HG03354 (cell line): ENCODE results near the gene AUH.

ENCODE experiments used
- ATAC-seq: cut with Tn5 transposase; IDR thresholded peaks from one replicate; pipeline ENCODE4 v1.9.1; 2021; ENCODE audit warnings: mild to moderate bottlenecking; ENCODE audit not compliant: unreplicated experiment, poor library complexity, severe bottlenecking

AUH gene

DNA sequence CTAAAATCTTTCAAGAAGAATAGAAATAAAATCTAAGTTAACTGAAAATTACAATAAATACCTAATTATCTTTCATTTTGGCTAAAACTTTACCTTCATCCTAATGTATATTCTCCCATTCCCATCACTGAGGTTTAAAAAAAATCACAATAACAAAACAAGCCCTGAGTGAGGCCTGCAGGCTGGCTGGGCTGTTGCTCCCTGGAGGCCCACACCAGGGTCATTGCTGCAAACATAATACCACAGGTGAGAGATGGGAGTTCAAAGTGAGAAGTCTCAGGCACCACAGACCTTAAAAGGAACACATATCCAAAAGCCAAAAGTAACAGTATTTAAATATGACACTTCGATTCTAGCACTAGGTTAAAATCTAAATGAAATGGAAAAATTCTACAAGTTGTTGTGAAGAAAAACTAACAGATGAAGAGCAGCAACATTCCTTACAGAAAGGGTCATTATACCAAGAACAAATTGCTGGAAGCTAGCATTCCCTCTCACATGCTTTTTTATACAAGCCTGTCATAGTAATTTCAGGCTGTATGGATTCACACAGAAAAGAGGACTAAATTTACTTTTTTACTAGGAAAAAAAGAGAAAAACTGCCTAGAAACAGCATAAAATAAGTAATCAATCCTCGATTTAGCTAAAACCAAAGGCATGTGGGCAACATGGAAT is 57.8 kb downstream of the AUH start:
- ATAC-seq: no peak

DNA sequence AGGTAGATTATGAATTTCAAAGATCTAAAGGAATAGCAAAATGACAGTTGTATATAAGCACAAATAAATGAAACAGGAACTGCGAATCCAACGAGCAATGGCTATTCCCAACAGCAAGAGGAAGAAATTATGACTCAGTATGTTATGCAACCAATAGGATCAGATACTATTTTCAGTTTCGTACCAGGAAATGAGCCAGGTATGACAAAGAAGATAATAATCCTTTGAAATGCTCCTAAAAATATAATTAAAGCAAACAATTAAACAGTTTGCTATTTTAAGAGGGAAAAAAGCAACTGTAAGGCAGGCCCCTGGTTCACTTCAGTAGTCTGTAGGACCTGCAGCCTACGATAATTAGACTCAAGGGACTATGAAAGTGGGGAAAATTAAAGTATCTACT is 58.9 kb downstream of the AUH start:
- ATAC-seq: no peak

DNA sequence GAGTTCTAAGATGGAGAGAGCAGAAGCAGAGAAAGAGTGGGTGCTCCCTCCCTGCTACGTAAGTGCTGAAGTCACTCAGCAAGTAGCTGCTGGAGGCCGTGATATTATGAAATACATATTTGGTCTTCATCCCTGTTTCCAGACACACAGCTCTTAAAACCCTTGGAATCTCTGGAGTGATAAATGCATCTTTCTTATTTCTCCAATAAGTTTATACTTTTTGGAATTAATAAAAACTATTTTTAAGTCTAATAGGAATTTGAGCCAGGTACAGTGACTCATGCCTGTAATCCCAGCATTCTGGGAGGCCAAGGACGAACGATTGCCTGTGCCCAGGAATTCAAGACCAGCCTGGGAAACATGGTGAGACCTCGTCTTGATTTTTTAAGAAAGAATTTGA is 60.6 kb downstream of the AUH start:
- ATAC-seq: no peak

DNA sequence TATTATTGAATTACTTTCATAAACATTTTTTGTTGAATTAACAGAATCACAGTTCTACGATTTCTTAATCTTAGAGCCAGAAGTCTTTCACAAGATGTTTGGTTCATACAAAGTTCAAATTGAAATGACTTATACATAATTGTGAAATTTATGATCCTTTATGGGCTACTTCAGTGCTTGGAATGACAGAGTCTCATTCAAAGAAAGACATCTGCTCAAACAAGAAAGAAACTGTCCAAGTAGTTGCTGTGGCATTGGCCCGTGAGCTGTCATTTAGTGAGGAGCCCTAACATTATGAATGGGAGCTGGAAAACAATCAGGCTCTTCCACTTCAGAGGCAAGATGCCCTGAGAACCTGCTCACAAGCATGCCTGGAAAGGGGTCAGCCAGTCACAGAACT is 63.4 kb downstream of the AUH start:
- no peak for ATAC-seq

DNA sequence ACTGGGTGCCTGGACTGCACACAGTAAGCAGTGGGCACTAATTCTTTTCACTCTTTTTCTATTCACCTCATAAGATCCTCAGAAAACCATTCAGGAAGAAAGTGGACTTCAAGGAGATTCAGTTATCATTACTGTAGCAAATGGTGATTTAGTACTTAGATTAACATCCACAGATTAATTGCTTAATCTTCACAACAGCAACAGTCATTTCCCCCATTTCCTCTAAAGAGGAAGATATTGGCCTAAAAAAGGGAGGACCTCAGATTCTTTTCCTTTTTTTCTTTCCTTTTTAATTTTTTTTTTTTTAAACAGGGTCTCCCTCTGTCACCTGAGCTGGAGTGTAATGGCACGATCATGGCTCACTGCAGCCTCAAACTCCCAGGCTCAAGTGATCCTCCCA is 64.4 kb downstream of the AUH start:
- no peak for ATAC-seq

DNA sequence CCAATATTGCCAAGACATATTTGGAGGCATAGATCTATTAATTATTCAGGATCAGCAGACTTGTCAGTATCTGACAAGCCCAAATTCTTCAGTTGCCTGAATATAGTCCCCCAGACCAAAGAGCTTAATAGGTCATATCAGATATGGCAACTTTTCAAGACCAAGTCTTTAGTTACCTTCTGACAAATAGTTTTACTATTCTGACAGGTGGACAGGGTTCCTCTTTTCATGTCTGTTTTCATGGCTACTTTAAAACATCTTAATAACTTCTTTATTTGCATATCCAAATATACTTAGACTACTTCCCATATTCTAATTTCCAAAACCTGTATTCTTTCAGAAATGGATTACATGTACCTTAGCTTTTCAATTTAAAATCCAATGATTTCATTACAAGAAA is 65.4 kb downstream of the AUH start:
- no peak for ATAC-seq

DNA sequence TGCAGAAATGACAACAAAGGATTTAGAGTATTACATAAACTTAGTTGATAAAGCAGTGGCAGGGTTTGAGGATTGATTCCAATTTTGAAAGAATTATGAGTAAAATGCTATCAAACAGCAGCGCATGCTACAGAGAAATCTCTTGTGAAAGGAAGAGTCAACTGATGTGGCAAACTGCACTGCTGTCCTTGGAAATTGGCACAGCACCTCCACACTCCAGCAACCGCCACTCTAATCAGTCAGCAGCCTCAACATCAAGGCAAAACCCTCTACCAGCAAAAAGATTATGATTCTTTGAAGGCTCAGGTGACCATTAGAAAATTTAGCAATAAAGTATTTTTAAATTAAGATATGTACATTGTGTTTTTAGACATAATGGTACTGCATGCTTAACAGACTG is 66.4 kb downstream of the AUH start:
- ATAC-seq: no peak

DNA sequence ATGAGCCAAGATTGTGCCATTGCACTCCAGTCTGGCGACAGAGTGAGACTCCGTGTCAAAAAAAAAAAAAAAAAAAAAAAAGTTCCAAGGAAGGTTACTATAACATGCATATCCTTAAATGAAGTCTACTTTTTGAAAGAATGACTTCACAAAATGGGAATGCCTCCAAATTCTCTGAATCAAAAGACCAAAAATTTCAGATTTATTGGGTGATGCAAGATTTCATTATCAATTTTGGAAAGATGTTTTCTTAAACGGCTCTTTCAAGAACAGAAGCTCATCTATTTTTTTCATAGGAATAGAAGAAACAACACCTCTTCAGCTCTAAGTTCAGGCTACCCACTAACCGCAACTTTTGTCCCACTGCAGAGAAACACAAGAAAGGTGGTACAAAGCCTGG is 69.9 kb downstream of the AUH start:
- ATAC-seq: no peak

DNA sequence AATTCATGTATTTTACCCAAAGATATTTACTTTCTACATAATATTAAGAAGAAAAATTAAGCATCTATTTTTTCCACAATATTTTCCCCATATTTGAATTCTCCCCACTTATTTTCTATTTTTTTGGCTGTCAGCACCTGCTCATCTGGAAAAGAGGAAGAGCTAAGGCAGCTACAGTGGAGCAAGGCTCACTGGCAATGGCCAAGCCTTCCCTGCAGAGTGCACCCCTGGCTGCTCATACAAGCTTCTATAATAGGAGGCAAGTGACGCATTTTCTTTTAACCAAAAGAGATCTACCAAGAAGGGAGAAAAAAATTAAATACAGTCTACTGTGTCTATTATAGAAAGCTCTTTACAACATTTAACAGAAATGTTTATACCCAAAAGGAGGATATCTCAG is 72.5 kb downstream of the AUH start:
- no peak for ATAC-seq

DNA sequence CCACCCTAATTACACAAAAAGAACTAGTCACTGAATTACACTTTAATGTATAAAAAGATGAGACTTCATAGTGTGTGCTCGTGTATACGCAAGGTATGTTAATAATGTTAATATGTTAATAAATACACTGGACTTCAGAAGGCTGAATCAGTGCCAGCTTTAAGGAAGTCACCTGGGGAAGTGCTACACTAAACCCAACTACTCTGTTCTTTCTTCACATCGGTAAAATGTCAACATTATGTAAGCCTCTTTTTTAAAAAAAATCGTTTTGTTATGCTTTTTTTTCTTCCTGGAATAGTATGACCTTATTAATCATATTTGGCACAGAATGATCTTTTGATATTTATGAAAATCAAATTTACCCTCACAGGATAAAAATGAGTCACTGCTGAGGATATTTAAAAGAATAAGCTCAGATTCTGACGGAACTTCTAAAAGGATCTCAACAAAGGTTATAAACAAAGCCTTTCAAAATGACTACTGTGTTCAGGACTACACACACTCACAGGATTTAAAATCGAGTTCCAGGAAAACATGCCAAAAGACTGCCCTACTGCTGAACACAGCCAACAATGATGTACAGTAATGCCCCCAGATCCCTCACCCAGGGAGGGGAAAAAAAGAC is 75.9 kb downstream of the AUH start:
- no peak for ATAC-seq

DNA sequence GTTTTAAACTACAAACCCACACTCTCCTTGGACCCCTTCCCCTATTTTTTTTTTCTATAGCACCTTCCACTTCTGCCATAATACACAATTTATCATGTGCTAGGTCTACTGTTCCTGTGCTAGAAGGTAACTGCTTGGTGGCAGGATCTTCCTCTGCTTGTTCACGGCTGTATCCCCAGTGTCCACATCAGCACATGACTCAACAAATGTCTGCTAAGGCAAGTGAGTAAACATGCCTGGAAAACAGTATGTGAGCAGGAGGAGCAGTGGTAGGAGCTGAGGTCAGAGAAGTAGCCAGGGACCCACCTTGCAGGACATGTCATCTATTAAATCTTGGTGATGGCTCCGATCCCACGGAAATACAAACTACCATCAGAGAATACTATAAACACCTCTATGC is 79.4 kb downstream of the AUH start:
- ATAC-seq: no peak

DNA sequence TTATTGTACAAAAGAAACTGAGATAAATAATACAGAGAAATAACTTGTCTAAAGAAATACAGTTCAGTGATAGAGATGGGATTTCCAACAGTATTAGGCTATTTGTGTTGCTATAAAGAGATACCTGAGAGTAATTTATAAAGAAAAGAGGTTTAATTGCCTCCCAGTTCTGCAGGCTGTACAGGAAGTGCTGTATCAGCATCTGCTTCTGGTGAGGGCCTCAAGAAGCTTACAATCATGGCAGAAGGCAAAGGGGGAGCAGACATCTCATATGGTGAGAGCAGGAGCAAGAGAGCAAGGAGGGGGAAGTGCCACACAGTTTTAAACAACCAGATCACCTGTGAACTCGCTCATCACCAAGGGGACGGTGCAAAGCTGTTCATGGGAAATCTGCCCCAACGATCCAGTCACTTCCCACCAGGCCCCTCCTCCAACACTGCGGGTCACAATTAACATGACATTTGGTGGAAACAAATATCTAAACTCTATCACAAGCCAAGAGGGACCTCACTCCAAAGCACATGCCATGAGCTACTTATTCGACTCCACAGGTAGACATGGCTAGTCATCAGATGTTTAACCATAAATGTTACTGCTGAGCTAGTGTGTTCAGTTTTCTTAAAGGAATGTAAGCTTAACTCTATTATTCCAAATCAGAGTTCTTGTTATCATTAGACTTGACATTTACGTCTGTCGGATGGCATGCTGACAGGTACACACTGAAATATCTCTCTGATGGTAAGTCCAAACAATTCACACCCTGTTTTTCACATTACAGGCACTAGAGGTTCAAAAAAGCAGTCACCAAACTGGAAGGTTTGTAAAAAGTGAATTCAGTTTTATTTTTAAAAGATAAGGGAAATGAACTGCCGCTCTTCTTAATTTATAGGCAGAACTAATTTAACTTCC is 82.2 kb downstream of the AUH start:
- no peak for ATAC-seq

DNA sequence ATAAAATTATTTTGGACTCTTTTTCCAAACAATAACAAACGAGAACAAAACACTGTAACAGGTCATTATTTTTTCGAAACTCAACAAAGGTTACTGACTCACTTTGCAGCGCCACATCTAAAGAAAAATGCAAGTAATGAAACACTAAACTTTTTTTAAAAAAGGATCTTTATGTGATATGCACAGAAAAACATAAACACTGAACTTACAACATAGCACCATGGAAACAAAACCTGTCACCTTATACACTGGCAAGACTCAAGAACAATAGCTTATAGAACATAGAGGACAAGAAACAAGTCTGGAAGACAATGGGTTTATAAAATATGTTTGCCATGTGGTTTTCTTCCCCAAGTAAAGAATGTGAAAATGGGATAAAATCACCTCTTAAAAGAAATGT is 85.2 kb downstream of the AUH start:
- no peak for ATAC-seq

DNA sequence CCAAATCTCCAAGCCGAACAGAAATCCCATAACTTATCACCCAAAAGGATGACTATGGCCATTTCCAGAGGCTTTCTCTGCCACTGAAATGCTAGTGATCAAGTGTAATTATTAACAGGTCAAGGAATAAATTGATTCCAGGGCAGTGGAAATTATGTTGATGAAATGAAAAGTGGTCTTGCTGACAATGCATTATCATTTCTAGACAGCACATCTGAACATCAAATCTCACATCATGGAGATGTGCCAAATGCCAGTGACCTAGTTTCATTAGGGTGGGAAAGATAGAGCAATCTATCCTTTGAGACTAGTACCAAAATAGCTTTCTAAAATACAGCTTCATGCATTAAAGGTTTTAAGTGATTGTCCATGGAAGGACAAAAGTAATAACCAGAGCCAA is 86.1 kb downstream of the AUH start:
- no peak for ATAC-seq

DNA sequence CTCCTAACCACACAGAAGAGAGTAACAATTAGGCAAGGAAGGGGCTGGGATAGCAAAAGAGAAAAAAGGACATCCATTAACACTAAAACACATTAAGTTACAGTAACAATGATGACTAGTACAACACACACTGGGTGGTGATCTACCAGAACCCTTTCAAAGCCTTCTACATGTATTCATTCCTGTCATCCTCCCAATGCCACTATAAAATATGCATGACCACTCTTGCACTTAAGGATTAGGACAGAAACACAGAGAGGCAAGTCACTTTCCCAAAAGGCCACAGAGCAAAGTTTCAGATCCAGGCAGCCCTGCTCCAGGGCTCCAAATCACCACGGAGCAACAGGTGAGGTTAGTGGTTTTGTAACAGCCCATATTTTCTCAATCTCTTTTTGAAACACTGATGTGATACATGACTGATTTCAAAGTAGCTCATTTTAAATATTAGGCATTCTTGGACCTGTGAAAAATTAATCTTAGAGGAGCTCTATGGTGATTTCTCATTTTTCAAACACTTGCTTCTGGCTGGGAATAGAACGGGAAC is 86.7 kb downstream of the AUH start:
- no peak for ATAC-seq

DNA sequence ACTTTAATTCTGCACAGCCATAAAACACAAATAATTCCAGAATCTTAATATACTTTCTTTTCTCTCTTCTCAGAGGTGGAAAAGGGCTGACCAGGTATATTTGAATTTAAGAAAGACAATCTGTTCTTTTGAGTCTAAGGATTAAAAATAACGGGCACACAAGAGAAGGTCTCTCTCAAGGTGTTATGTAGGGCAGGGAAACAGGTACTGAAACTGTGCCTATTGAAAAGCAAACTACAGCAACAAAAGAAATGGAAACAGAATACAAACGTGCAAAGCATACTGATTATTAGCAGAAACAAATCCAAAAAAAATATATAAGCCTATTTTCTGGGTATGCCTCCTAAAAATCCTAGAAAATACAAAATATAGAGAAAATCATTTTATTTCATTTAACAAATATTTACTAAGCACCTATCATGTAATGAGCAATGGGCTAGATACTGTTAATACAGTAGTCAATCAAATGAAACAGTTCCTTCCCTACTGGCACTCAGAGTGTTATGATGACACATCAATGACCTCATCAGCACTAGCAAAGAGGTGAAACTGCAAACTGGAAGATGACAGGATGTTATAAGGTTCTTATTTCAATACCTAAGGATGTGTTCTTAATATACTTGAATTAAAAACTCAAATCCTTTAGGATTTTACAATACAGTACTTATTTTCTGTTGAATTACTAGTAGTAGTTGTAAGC is 87.7 kb downstream of the AUH start:
- ATAC-seq: peak; percentile 80

DNA sequence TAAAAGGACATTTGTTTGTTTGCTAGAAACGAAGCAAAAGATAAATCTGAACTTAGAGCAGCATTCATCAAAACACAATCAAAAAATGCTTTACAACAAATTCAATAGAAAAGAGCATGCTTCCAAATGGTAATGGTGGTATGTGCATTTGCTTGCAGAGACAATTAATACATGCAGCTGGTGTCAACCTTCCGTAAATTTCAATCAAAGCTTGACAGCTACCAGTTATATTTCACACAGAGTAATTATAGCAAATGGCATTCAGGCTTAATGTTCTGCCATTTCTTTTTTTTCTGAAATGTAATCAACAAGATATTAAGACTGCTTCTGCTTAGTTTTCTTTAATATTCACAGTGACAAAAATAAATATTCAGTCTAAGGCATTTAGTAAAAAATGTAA is 90.6 kb downstream of the AUH start:
- no peak for ATAC-seq

DNA sequence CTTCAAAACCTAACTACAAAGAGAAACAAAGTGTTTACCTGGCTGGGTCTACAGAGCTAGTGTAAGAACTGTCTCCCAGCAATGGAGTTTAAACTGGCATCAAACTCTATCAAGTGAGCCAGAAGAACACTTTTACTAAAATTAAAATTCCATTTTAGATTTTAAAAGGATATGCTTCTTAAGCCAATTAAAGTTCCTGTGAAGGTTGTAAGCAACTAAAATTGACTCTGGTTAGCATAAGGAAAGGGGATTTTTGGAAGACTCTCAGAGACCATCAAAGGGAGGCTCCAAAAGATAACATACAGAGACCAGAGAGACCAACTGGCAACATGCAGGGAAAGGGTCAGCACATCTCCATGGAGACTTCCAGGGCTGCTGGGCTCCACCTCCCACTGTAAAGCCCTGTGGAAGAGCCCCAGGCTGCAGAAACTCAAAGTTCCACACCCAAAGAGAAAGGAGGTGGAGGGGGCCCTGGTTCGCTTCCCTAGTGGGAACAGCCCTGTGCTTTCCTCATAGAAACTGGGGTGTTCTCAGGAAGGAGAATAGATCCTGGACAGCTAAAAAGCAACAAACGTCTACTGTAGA is 91.7 kb downstream of the AUH start:
- no peak for ATAC-seq

DNA sequence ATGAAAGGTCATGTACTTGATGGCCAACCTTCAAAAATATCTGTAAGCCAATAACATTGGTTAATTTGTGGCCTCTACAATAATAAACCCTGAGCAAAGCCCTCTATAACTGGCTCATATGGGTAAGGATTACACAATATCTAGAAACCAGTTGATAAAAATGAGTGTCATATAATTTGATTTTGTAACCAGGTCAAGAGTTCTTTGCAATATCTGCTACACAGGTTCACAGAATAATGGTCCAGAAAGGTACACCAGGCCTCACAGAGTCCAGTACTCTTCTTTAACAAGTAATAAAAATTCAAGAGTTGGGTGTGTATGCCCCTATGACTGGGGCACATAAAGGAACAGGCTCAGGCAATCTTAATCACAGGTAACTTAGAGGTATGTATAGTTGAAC is 95.3 kb downstream of the AUH start:
- no peak for ATAC-seq

DNA sequence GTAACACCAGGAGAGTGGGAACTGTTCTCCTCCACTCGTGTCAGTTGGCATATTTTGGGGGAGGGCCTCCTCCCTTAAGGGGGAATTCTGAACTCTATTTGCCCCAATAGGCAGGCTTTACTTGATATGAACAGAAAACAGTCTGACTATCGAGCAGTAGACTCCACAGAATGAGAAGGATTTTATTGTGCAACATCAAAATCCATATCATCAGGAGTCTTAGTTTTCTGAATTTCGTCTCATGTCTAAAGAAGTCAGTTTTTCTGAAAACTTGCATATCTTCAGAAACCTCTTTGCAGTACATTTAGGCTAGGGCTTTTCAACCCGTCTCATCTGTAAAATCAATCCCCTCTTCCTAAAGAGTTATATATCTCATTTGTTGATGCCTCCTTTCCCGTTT is 96.2 kb downstream of the AUH start:
- no peak for ATAC-seq
